IPS-11a (cell line): ENCODE measurements around the gene SLC35E2B.
"Not testable (repeated sequence)": the region's sequence is repeated elsewhere in the genome, so short reads cannot be mapped to it uniquely, and the experiment has no call there.

ENCODE experiments used
- H3K4me3 ChIP-seq: one replicate; pipeline ENCODE4 v1.5.1; 2013; ENCODE audit warnings: low read depth, low read length, control low read depth

Gene SLC35E2B

GRCh38 chr1:1703796-1704195 is 11.2 kb upstream of the SLC35E2B start:
- no peak overlapping the region for H3K4me3 ChIP-seq

- not testable (repeated sequence) for H3K4me3 ChIP-seq
These were observed 9.9 kb upstream of the SLC35E2B start for GRCh38 chr1:1702506-1702905.

- not testable (repeated sequence) for H3K4me3 ChIP-seq
These were observed 8.0 kb upstream of the SLC35E2B start for GRCh38 chr1:1700557-1700956.

GRCh38 chr1:1700067-1700466 is 7.5 kb upstream of the SLC35E2B start:
- H3K4me3 ChIP-seq: not testable (repeated sequence)

- not testable (repeated sequence) for H3K4me3 ChIP-seq
These were observed 6.5 kb upstream of the SLC35E2B start for GRCh38 chr1:1699061-1699460.

- H3K4me3 ChIP-seq: not testable (repeated sequence)
These were observed 5.0 kb upstream of the SLC35E2B start for GRCh38 chr1:1697358-1698183.

- not testable (repeated sequence) for H3K4me3 ChIP-seq
These were observed 4.1 kb upstream of the SLC35E2B start for GRCh38 chr1:1696431-1697357.

GRCh38 chr1:1692324-1692713 is 276 bp downstream of the SLC35E2B start:
- H3K4me3 ChIP-seq: peak overlapping the region; percentile 63

- not testable (repeated sequence) for H3K4me3 ChIP-seq
These were observed 1.2 kb downstream of the SLC35E2B start for GRCh38 chr1:1691443-1691842.

GRCh38 chr1:1689526-1689925 is 3.1 kb downstream of the SLC35E2B start:
- H3K4me3 ChIP-seq: not testable (repeated sequence)

GRCh38 chr1:1687846-1688245 is 4.7 kb downstream of the SLC35E2B start:
- H3K4me3 ChIP-seq: no peak overlapping the region

- no peak overlapping the region for H3K4me3 ChIP-seq
These were observed 8.4 kb downstream of the SLC35E2B start for GRCh38 chr1:1684031-1684681.

GRCh38 chr1:1683104-1683905 is 9.3 kb downstream of the SLC35E2B start:
- no peak overlapping the region for H3K4me3 ChIP-seq

- H3K4me3 ChIP-seq: no peak overlapping the region
These were observed 11.7 kb downstream of the SLC35E2B start for GRCh38 chr1:1680912-1681273.

- no peak overlapping the region for H3K4me3 ChIP-seq
These were observed 12.3 kb downstream of the SLC35E2B start for GRCh38 chr1:1680031-1680911.

- no peak overlapping the region for H3K4me3 ChIP-seq
These were observed 13.8 kb downstream of the SLC35E2B start for GRCh38 chr1:1678581-1679380.

GRCh38 chr1:1677718-1678580 is 14.6 kb downstream of the SLC35E2B start:
- no peak overlapping the region for H3K4me3 ChIP-seq

GRCh38 chr1:1676087-1676486 is 16.5 kb downstream of the SLC35E2B start:
- H3K4me3 ChIP-seq: not testable (repeated sequence)
